ENCODE results near the gene SLC6A5. TPM values are rescaled to one million over a fixed set of nuclear protein-coding genes. Genes with fewer than 3 reads are reported as not detected.

SLC6A5 gene
- total RNA-seq, 1 experiment from 2014 or later: not detected

GRCh38 chr11:20592741-20593140 lies 6.7 kb upstream of the SLC6A5 start:
- BruUV-seq (replicated peaks): no TSS peak
- TF ChIP-seq TCF7L2 (IDR thresholded peaks at IDR 0.05; ENCODE audit: low read depth, low read length) (no peak), CTCF (IDR thresholded peaks at IDR 0.05) (no peak), REST (IDR thresholded peaks at IDR 0.05; ENCODE audit: insufficient read depth in 1 of 2, low read depth in 2 of 2, low read length in 1 of 2) (no peak), POLR2AphosphoS5 (IDR thresholded peaks at IDR 0.05; ENCODE audit: low read depth, low read length) (no peak), SIN3A (IDR thresholded peaks at IDR 0.05; ENCODE audit: borderline replicate concordance, insufficient read depth, low read depth, low read length) (no peak)
- H3K36me3 ChIP-seq (ENCODE audit: control insufficient read depth, insufficient read depth, low read length): no peaks in the 10 kb centered on the region
- DNase-seq (ENCODE audit: low read depth, low spot score) (no peak), ATAC-seq (no peak)
- H3K4me1 ChIP-seq (ENCODE audit: control insufficient read depth, insufficient read depth, low read length): no peaks in the 10 kb centered on the region
- H3K4me3 ChIP-seq (ENCODE audit: low read depth in 2 of 2, low read length in 2 of 2): no peak overlapping the region
- no peak overlapping the region for H3K27ac ChIP-seq (ENCODE audit: low read length)
- H3K9me3 ChIP-seq (ENCODE audit: control insufficient read depth, insufficient read depth, low read depth, low read length): no peaks in the 10 kb centered on the region
- POLR2A ChIA-PET: no interaction called here
- peaks cover 5% of the 10 kb centered on the region; the same call in 1 of the 2 replicates for H3K27me3 ChIP-seq (ENCODE audit: control insufficient read depth, insufficient read depth, low read length)
- CTCF ChIA-PET: no interaction called here
- intact Hi-C loops (cut with micrococcal nuclease; ENCODE audit: unreplicated experiment) (no loop called here), in situ Hi-C loops (cut with HindIII; ENCODE audit: low pct_unique_long_range_greater_than_20kb, low sequenced_read_pairs) (no loop called here)

GRCh38 chr11:20594274-20595061 lies 4.9 kb upstream of the SLC6A5 start:
- no peaks in the 10 kb centered on the region for H3K4me1 ChIP-seq (ENCODE audit: control insufficient read depth, insufficient read depth, low read length)
- H3K9me3 ChIP-seq (ENCODE audit: control insufficient read depth, insufficient read depth, low read depth, low read length): no peaks in the 10 kb centered on the region
- ChIA-PET POLR2A (no interaction called here), CTCF (no interaction called here)
- no peak for TF ChIP-seq REST (IDR thresholded peaks at IDR 0.05; ENCODE audit: insufficient read depth in 1 of 2, low read depth in 2 of 2, low read length in 1 of 2)
- TF ChIP-seq TCF7L2 (IDR thresholded peaks at IDR 0.05; ENCODE audit: low read depth, low read length): no peak
- TF ChIP-seq CTCF (IDR thresholded peaks at IDR 0.05): no peak
- no peak for TF ChIP-seq SIN3A (IDR thresholded peaks at IDR 0.05; ENCODE audit: borderline replicate concordance, insufficient read depth, low read depth, low read length)
- TF ChIP-seq POLR2AphosphoS5 (IDR thresholded peaks at IDR 0.05; ENCODE audit: low read depth, low read length): no peak
- H3K4me3 ChIP-seq (ENCODE audit: low read depth in 2 of 2, low read length in 2 of 2): no peak overlapping the region
- H3K36me3 ChIP-seq (ENCODE audit: control insufficient read depth, insufficient read depth, low read length): no peaks in the 10 kb centered on the region
- ATAC-seq (no peak), DNase-seq (ENCODE audit: low read depth, low spot score) (no peak)
- no peak overlapping the region for H3K27ac ChIP-seq (ENCODE audit: low read length)
- no TSS peak for BruUV-seq (replicated peaks)
- in situ Hi-C loops (cut with HindIII; ENCODE audit: low pct_unique_long_range_greater_than_20kb, low sequenced_read_pairs) (no loop called here), intact Hi-C loops (cut with micrococcal nuclease; ENCODE audit: unreplicated experiment) (no loop called here)
- H3K27me3 ChIP-seq (ENCODE audit: control insufficient read depth, insufficient read depth, low read length): peaks cover 13% of the 10 kb centered on the region

Data from Panc1 (cell line).